Motor neuron (in vitro differentiated cells): ENCODE data around the gene SGPL1. TPM values are rescaled to one million over a fixed set of nuclear protein-coding genes. Genes with fewer than 3 reads are reported as not detected.
A peak's percentile ranks its signal among the peaks of the same experiment; 100 is the strongest.

Source experiments
- ATAC-seq, 8 experiments: fragments of 200-7000 bp; cut with Tn5 transposase; replicated peaks in 6 of 8; 2 replicates each; pipeline ENCODE4 v1.8.0; 2021; ENCODE audit warnings: mild to moderate bottlenecking in 8 of 8, moderate library complexity in 8 of 8
- H3K27ac ChIP-seq, 2 donors: fragments of 250-450 bp; sonication (Bioruptor Pico); 2 replicates each; pipeline ENCODE4 v1.9.0; 2021; ENCODE audit warnings: antibody characterized with exemption in 2 of 2, mild to moderate bottlenecking in 2 of 2, moderate library complexity in 1 of 2
- H3K4me1 ChIP-seq, 2 donors: fragments of 250-450 bp; sonication (Bioruptor Pico); replicated peaks in 1 of 2; 2 replicates each; pipeline ENCODE4 v1.6.1; 2021; ENCODE audit warnings: antibody characterized with exemption in 2 of 2, mild to moderate bottlenecking in 2 of 2, moderate library complexity in 1 of 2
- H3K4me3 ChIP-seq, 5 donors: fragments of 250-450 bp; sonication (Bioruptor Pico); 2 replicates each; pipeline ENCODE4 v1.9.0; 2021; ENCODE audit warnings: antibody characterized with exemption in 5 of 5, mild to moderate bottlenecking in 5 of 5, moderate library complexity in 4 of 5
- WGBS, 10 experiments: fragments of 450-650 bp; shearing (Covaris generic); methylation state at CpG; one replicate each; pipeline ENCODE4 v1.0.0; 2022; 5-methylcytosine and 5-hydroxymethylcytosine counted together
- in situ Hi-C, 9 experiments: fragments of 400-800 bp; cut with MboI; loops; one replicate each; pipeline ENCODE4 v1.15.0; 2021; ENCODE audit warnings: low sequenced_read_pairs in 9 of 9, low pct_unique_long_range_greater_than_20kb in 2 of 9; ENCODE audit not compliant: unreplicated experiment in 9 of 9
- total RNA-seq, 8 experiments: library from RNA; unstranded; fragments of 300-600 nt; gene quantifications; 2 replicates each; pipeline versions ENCODE4 v1.2.3 to v1.2.4, GENCODE V29; 2022

The SGPL1 gene
- total RNA-seq, 8 experiments from 2014 or later: 16.3 to 54.6 (median 24.6) TPM

GRCh38 chr10:70885481-70885880 lies 69.7 kb downstream of the SGPL1 start:
- in situ Hi-C loops: loop anchor here in 3 of 9 experiments (10.0 to 25.0 kb wide), 3 partner anchors 71 to 348 kb away; partner anchors contain the start of gene SGPL1 (in 1 of the 3)
- Histone ChIP-seq H3K4me1 (peaks cover 19 to 20% of the 10 kb centered on the region in 2 donors), H3K4me3 (no peak overlapping the region), H3K27ac (no peak overlapping the region)
- WGBS, 10 experiments: 85 to 100% (median 100%) methylated on average over 1 to 3 of the region's 4 CpGs; no CpG with 5 or more reads in 3 of the 10 experiments
- no peak for ATAC-seq

GRCh38 chr10:70885931-70886903 lies 70.5 kb downstream of the SGPL1 start:
- Histone ChIP-seq H3K4me3 (no peak overlapping the region), H3K4me1 (peaks cover 26 to 27% of the 10 kb centered on the region in 2 donors), H3K27ac (peak overlapping the region in 1 of 2 donors; percentile 6)
- WGBS, 10 experiments: 64 to 97% (median 90%) methylated on average over 1 to 11 of the region's 18 CpGs; no CpG with 5 or more reads in 1 of the 10 experiments
- in situ Hi-C loops: loop anchor here in 3 of 9 experiments (10.0 to 25.0 kb wide), 3 partner anchors 71 to 349 kb away; partner anchors contain the start of gene SGPL1 (in 1 of the 3)
- peak in 1 of 8 experiments; percentile 5 for ATAC-seq

- peak overlapping the region; percentile 73 to 92 for H3K27ac ChIP-seq
- in situ Hi-C loops: loop anchor here in 3 of 9 experiments (10.0 to 25.0 kb wide), 3 partner anchors 72 to 350 kb away; partner anchors contain the start of gene SGPL1 (in 1 of the 3)
- peak overlapping the region; percentile 45 to 58 (median 55) for H3K4me3 ChIP-seq
- WGBS, 10 experiments: 10 to 88% (median 53%) methylated on average over 2 to 7 of the region's 12 CpGs; no CpG with 5 or more reads in 3 of the 10 experiments
- peaks cover 30 to 34% of the 10 kb centered on the region in 2 donors for H3K4me1 ChIP-seq
- ATAC-seq: peak in 5 of 8 experiments; percentile 1 to 9 (median 5)
These were observed 71.3 kb downstream of the SGPL1 start for GRCh38 chr10:70886921-70887665.

- Histone ChIP-seq H3K4me1 (peaks cover 30 to 34% of the 10 kb centered on the region in 2 donors), H3K4me3 (peak within 1 kb of the TSS; percentile 45 to 58 (median 55)), H3K27ac (peak within 1 kb of the TSS; percentile 73 to 92)
- in situ Hi-C loops: loop anchor here in 3 of 9 experiments (10.0 to 25.0 kb wide), 3 partner anchors 73 to 351 kb away; partner anchors contain the start of gene SGPL1 (in 1 of the 3)
- peak; percentile 60 to 78 (median 76) for ATAC-seq
- 0% methylated on average over 1 to 4 of the region's 85 CpGs; no CpG with 5 or more reads in 6 of the 10 experiments for WGBS, 10 experiments
These were observed 72.4 kb downstream of the SGPL1 start, which contains the start of gene PCBD1 for GRCh38 chr10:70887804-70888800. Gene PCBD1 (minus strand): TSS chr10:70888565. CDS start chr10:70888533, 32 bp downstream.

GRCh38 chr10:70889291-70889690 lies 73.5 kb downstream of the SGPL1 start:
- Histone ChIP-seq H3K4me1 (peaks cover 30 to 34% of the 10 kb centered on the region in 2 donors), H3K4me3 (no peak overlapping the region), H3K27ac (no peak overlapping the region)
- WGBS, 10 experiments: 50 to 100% (median 95%) methylated on average over 1 to 3 of the region's 3 CpGs
- no peak for ATAC-seq
- in situ Hi-C loops: loop anchor here in 3 of 9 experiments (10.0 to 25.0 kb wide), 3 partner anchors 74 to 352 kb away; partner anchors contain the start of gene SGPL1 (in 1 of the 3)

- in situ Hi-C loops: loop anchor here in 2 of 9 experiments (25.0 kb wide), 2 partner anchors 129 to 354 kb away; no protein-coding TSS in a partner anchor
These were observed 75.2 kb downstream of the SGPL1 start for GRCh38 chr10:70890917-70891431.

GRCh38 chr10:70891627-70892026 lies 75.9 kb downstream of the SGPL1 start:
- no peak for ATAC-seq
- WGBS, 10 experiments: 67 to 100% (median 100%) methylated on average over 1 of the region's 1 CpG; no CpG with 5 or more reads in 3 of the 10 experiments
- peaks cover 27 to 32% of the 10 kb centered on the region in 2 donors for H3K4me1 ChIP-seq
- H3K27ac ChIP-seq: peak overlapping the region; percentile 54 to 75
- in situ Hi-C loops: loop anchor here in 2 of 9 experiments (25.0 kb wide), 2 partner anchors 129 to 354 kb away; no protein-coding TSS in a partner anchor
- H3K4me3 ChIP-seq: no peak overlapping the region

More at GRCh38 chr10:70890917-70891431, 75.2 kb downstream of the SGPL1 start:
- Histone ChIP-seq H3K27ac (peak overlapping the region; percentile 54 to 75), H3K4me3 (no peak overlapping the region), H3K4me1 (peaks cover 30 to 34% of the 10 kb centered on the region in 2 donors)
- 26 to 40% (median 37%) methylated on average over 1 to 3 of the region's 7 CpGs; no CpG with 5 or more reads in 7 of the 10 experiments for WGBS, 10 experiments
- peak; percentile 14 to 67 (median 60) for ATAC-seq

GRCh38 chr10:70892631-70893030 lies 76.9 kb downstream of the SGPL1 start:
- ATAC-seq: no peak
- H3K4me1 ChIP-seq: peaks cover 20 to 22% of the 10 kb centered on the region in 2 donors
- WGBS, 10 experiments: 46 to 95% (median 80%) methylated on average over 1 to 4 of the region's 4 CpGs; no CpG with 5 or more reads in 3 of the 10 experiments
- no peak overlapping the region for H3K4me3 ChIP-seq
- no peak overlapping the region for H3K27ac ChIP-seq
- in situ Hi-C loops: loop anchor here in 2 of 9 experiments (25.0 kb wide), 2 partner anchors 130 to 355 kb away; no protein-coding TSS in a partner anchor

GRCh38 chr10:70893227-70894006 lies 77.7 kb downstream of the SGPL1 start:
- Histone ChIP-seq H3K4me1 (peaks cover 20 to 22% of the 10 kb centered on the region in 2 donors), H3K27ac (no peak overlapping the region), H3K4me3 (no peak overlapping the region)
- WGBS, 10 experiments: 40 to 95% (median 80%) methylated on average over 1 to 8 of the region's 10 CpGs; no CpG with 5 or more reads in 1 of the 10 experiments
- no peak for ATAC-seq
- in situ Hi-C loops: loop anchor here in 2 of 9 experiments (25.0 kb wide), 2 partner anchors 131 to 356 kb away; no protein-coding TSS in a partner anchor

- WGBS, 10 experiments: 60 to 100% (median 66%) methylated on average over 1 to 2 of the region's 2 CpGs; no CpG with 5 or more reads in 6 of the 10 experiments
- Histone ChIP-seq H3K4me3 (no peak overlapping the region), H3K27ac (no peak overlapping the region), H3K4me1 (peaks cover 13 to 17% of the 10 kb centered on the region in 2 donors)
- in situ Hi-C loops: loop anchor here in 2 of 9 experiments (25.0 kb wide), 2 partner anchors 132 to 357 kb away; no protein-coding TSS in a partner anchor
- no peak for ATAC-seq
These were observed 78.7 kb downstream of the SGPL1 start for GRCh38 chr10:70894416-70894815.
